IMR-90 (cell line): ENCODE data around the gene CES3. TPM values are rescaled to one million over a fixed set of nuclear protein-coding genes. Genes with fewer than 3 reads are reported as not detected.

Source experiments
- ATAC-seq: fragments of 200-7000 bp; cut with Tn5 transposase; 2 replicates; pipeline ENCODE4 v1.9.1; 2020; ENCODE audit warnings: low read depth, mild to moderate bottlenecking, moderate library complexity
- BruUV-seq: library from RNA; stranded (reverse); fragments of 400-500 nt; replicated peaks from 2 replicates; lab custom pipeline; 2021; lab: Mats Ljungman, UMichigan
- CTCF ChIA-PET: fragments of 300-600 bp; formaldehyde crosslinking; extraction: SDS; loops from one replicate; lab custom pipeline; 2021; ENCODE audit warnings: antibody characterized with exemption; lab: Yijun Ruan, JAX
- POLR2A ChIA-PET: fragments of 300-600 bp; sonication (Branson Sonifier 250); formaldehyde crosslinking; loops from one replicate; lab custom pipeline; 2022; ENCODE audit warnings: antibody characterized with exemption; ENCODE audit not compliant: unreplicated experiment; lab: Charles Lee
- DNase-seq: peaks from one replicate; pipeline ENCODE4 v3.0.0; 2013
- H2AFZ ChIP-seq: replicated peaks from 2 replicates; pipeline ENCODE3; 2013; ENCODE audit warnings: low read length, mild to moderate bottlenecking; ENCODE audit not compliant: poor library complexity
- H2AK5ac ChIP-seq: 2 replicates; pipeline ENCODE4 v1.6.1; 2013; ENCODE audit warnings: low read depth, low read length, inconsistent platforms
- H2AK9ac ChIP-seq: replicated peaks from 2 replicates; pipeline ENCODE3; 2013; ENCODE audit warnings: mild to moderate bottlenecking, low read depth, low read length, moderate library complexity; ENCODE audit not compliant: poor library complexity
- H2BK120ac ChIP-seq: 2 replicates; pipeline ENCODE4 v1.6.1; 2013; ENCODE audit warnings: low read depth, low read length, inconsistent platforms
- H2BK15ac ChIP-seq: 3 replicates; pipeline ENCODE4 v1.6.1; 2013; ENCODE audit warnings: low read depth, low read length, inconsistent platforms
- H2BK20ac ChIP-seq: 2 replicates; pipeline ENCODE4 v1.6.1; 2013; ENCODE audit warnings: low read depth, mild to moderate bottlenecking, inconsistent platforms, low read length, moderate library complexity
- H2BK5ac ChIP-seq: 2 replicates; pipeline ENCODE4 v1.6.1; 2013; ENCODE audit warnings: mild to moderate bottlenecking, low read depth, low read length, inconsistent platforms; ENCODE audit not compliant: poor library complexity, severe bottlenecking
- H3K14ac ChIP-seq: replicated peaks from 2 replicates; pipeline ENCODE4 v1.6.1; 2013; ENCODE audit warnings: low read depth, low read length, inconsistent platforms
- H3K18ac ChIP-seq: 2 replicates; pipeline ENCODE4 v1.6.1; 2013; ENCODE audit warnings: low read depth, low read length, control low read depth
- H3K23ac ChIP-seq: 2 replicates; pipeline ENCODE4 v1.6.1; 2013; ENCODE audit warnings: low read depth, low read length, inconsistent platforms
- H3K27ac ChIP-seq: 2 replicates; pipeline ENCODE4 v1.5.1; 2013; ENCODE audit warnings: mild to moderate bottlenecking, control low read depth, low read length; ENCODE audit not compliant: insufficient read depth
- H3K27me3 ChIP-seq: 2 replicates; pipeline ENCODE4 v1.6.1; 2013; ENCODE audit warnings: low read length; ENCODE audit not compliant: control insufficient read depth, insufficient read depth
- H3K36me3 ChIP-seq: 2 replicates; pipeline ENCODE4 v1.6.1; 2013; ENCODE audit warnings: low read length, mixed read lengths; ENCODE audit not compliant: control insufficient read depth, insufficient read depth
- H3K4ac ChIP-seq: 2 replicates; pipeline ENCODE4 v1.6.1; 2013; ENCODE audit warnings: low read depth, low read length, inconsistent platforms
- H3K4me1 ChIP-seq: 2 replicates; pipeline ENCODE4 v1.6.1; 2013; ENCODE audit warnings: low read length, mixed read lengths; ENCODE audit not compliant: control insufficient read depth, insufficient read depth
- H3K4me2 ChIP-seq: 2 replicates; pipeline ENCODE4 v1.6.1; 2013; ENCODE audit warnings: low read depth, mild to moderate bottlenecking, control low read depth, low read length, moderate library complexity
- H3K4me3 ChIP-seq: 2 replicates; pipeline ENCODE4 v1.5.1; 2013; ENCODE audit warnings: low read depth, mild to moderate bottlenecking, control low read depth, low read length, moderate library complexity; ENCODE audit not compliant: insufficient read depth
- H3K56ac ChIP-seq: 2 replicates; pipeline ENCODE4 v1.6.1; 2013; ENCODE audit warnings: low read length, inconsistent platforms; ENCODE audit not compliant: insufficient read depth; ENCODE audit errors: extremely low read depth
- H3K79me1 ChIP-seq, 2 experiments: 2 replicates each; pipeline ENCODE4 v1.6.1; 2013; ENCODE audit warnings: low read length in 2 of 2, inconsistent platforms in 1 of 2, low read depth in 1 of 2
- H3K9ac ChIP-seq: 2 replicates; pipeline ENCODE4 v1.6.1; 2013; ENCODE audit warnings: low read depth, low read length, control low read depth
- H3K9me1 ChIP-seq: 2 replicates; pipeline ENCODE4 v1.6.1; 2013; ENCODE audit warnings: low read length, inconsistent platforms; ENCODE audit not compliant: insufficient read depth
- H3K9me3 ChIP-seq: 2 replicates; pipeline ENCODE4 v1.6.1; 2013; ENCODE audit warnings: low read length; ENCODE audit not compliant: control insufficient read depth, insufficient read depth
- H4K20me1 ChIP-seq: 2 replicates; pipeline ENCODE4 v1.6.1; 2013; ENCODE audit warnings: low read length, inconsistent platforms; ENCODE audit not compliant: insufficient read depth
- H4K5ac ChIP-seq: 2 replicates; pipeline ENCODE4 v1.6.1; 2013; ENCODE audit warnings: mild to moderate bottlenecking, low read depth, low read length, control low read depth
- H4K8ac ChIP-seq, 2 experiments: 2 replicates each; pipeline ENCODE4 v1.6.1; 2013; ENCODE audit warnings: low read depth in 2 of 2, low read length in 2 of 2, control low read depth in 1 of 2, inconsistent platforms in 1 of 2
- H4K91ac ChIP-seq: 2 replicates; pipeline ENCODE4 v1.6.1; 2013; ENCODE audit warnings: low read depth, low read length, inconsistent platforms; ENCODE audit not compliant: insufficient read depth
- FOS ChIP-seq: fragments of 150-350 bp; IDR thresholded peaks from 2 replicates; pipeline ENCODE4 v1.6.1; 2016; ENCODE audit warnings: low read depth, low read length
- dilution Hi-C: fragments of 300-500 bp; cut with HindIII; formaldehyde crosslinking; loops from one replicate; pipeline ENCODE4 v1.14.3; 2018; ENCODE audit warnings: low sequenced_read_pairs; ENCODE audit not compliant: unreplicated experiment
- in situ Hi-C: fragments of 300-500 bp; cut with MboI; formaldehyde crosslinking; loops from 3 replicates; pipeline ENCODE4 v1.14.3; 2019; ENCODE audit warnings: low sequenced_read_pairs, inconsistent platforms, mixed read lengths
- intact Hi-C: fragments of 100-400 bp; cut with micrococcal nuclease; formaldehyde crosslinking; loops from 2 replicates; pipeline ENCODE4 v1.10.0; 2022
- polyA plus RNA-seq, 3 experiments: library from polyadenylated mRNA; depleted of rRNA; stranded (reverse); fragments of >200 nt; gene quantifications; 2 replicates each; pipeline ENCODE4 v1.2.3, GENCODE V29; 2012; ENCODE audit warnings: low replicate concordance in 1 of 3
- total RNA-seq: library from RNA; depleted of rRNA; stranded (reverse); fragments of >200 nt; gene quantifications from 2 replicates; pipeline ENCODE4 v1.2.3, GENCODE V29; 2012

The CES3 gene
- total and polyA plus RNA-seq, 2 of the 4 experiments (the other 2 are of a cell fraction) = 0.03 TPM; not detected in 1

DNA sequence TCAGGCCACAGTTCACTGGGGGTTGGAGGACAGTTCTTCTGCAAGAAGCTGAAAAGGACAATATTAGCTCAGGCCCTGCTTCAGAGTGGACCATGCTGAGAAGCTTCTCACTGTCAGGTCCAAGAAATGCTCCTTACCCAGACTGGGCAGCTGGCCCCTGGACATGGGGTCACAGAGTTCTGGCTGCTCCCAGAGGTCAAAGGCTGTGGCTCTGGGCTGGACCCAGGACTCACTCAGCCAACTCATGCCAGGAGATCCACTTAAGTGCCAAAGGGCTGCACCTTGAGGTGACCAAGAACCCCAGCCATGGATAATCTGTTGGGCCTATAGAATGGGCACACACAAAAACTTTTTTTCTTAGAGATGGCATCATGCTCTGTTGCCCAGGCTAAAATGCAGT, 21.7 kb upstream of the CES3 start:
- no peak overlapping the region for H3K4ac ChIP-seq
- in situ Hi-C loops = no loop called here
- no peaks in the 10 kb centered on the region for H3K9me3 ChIP-seq
- H3K14ac ChIP-seq = no peak overlapping the region
- no peak overlapping the region for H2BK15ac ChIP-seq
- H4K20me1 ChIP-seq = peaks cover 30% of the 10 kb centered on the region
- H2AK9ac ChIP-seq = peak overlapping the region; percentile 48
- no peak overlapping the region for H3K4me2 ChIP-seq
- no peaks in the 10 kb centered on the region for H3K27me3 ChIP-seq
- H3K4me1 ChIP-seq = peaks cover 4% of the 10 kb centered on the region; the same call in 1 of the 2 replicates
- H2BK20ac ChIP-seq = no peak overlapping the region
- H3K9me1 ChIP-seq = peaks cover 15% of the 10 kb centered on the region
- H3K18ac ChIP-seq = no peak overlapping the region
- H3K56ac ChIP-seq = no peak overlapping the region
- no peak overlapping the region for H2BK120ac ChIP-seq
- ChIA-PET POLR2A (no interaction called here), CTCF (no interaction called here)
- H4K91ac ChIP-seq = no peak overlapping the region
- H3K79me1 ChIP-seq = peaks cover 12 to 68% of the 10 kb centered on the region in 2 experiments
- ATAC-seq (no peak), DNase-seq (no peak)
- no peak overlapping the region for H4K5ac ChIP-seq
- H3K36me3 ChIP-seq = peaks cover 64% of the 10 kb centered on the region
- H2AK5ac ChIP-seq = no peak overlapping the region
- no peak overlapping the region for H3K4me3 ChIP-seq
- no peak overlapping the region for H3K9ac ChIP-seq
- no peak overlapping the region for H2AFZ ChIP-seq
- no peak overlapping the region for H3K23ac ChIP-seq
- dilution Hi-C loops = no loop called here
- no TSS peak for BruUV-seq
- no peak overlapping the region for H3K27ac ChIP-seq
- no peak overlapping the region for H2BK5ac ChIP-seq
- no peak overlapping the region for H4K8ac ChIP-seq
- intact Hi-C loops = no loop called here
- no peak for TF ChIP-seq FOS
